LoVo (cell line): ENCODE measurements around the gene DPYSL4.
A peak's percentile ranks its signal among the peaks of the same experiment; 100 is the strongest.
"Not testable (repeated sequence)": the region's sequence is repeated elsewhere in the genome, so short reads cannot be mapped to it uniquely, and the experiment has no call there.

Experiments
- DNase-seq: peaks from one replicate; pipeline ENCODE4 v3.0.0-alpha.2; 2016; ENCODE audit warnings: low spot score

DPYSL4 gene

GRCh38 chr10:132207536-132208461, 21.1 kb downstream of the DPYSL4 start:
- DNase-seq = no peak

- DNase-seq = no peak
These were observed 21.8 kb downstream of the DPYSL4 start for GRCh38 chr10:132208462-132209050.

DNA sequence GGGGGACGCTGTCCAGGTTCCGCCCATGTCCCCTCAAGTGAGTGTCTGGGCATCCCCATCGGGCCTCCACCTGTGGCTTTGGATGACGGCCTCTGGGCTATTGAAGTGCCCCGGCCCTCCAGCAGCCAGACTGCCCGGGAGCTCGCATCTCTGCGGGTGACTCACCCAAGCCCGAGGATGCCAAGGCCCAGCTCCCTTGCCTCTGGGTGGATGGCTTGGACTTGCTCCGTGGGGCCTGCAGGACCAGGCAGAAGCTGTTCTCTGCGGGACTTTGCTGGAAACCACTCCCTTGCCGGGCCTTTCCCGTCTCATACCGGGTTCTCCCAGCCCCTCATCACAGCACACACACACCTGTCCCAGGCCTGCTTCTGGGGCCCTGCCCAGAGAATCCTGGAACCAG, 22.4 kb downstream of the DPYSL4 start:
- DNase-seq = no peak

DNA sequence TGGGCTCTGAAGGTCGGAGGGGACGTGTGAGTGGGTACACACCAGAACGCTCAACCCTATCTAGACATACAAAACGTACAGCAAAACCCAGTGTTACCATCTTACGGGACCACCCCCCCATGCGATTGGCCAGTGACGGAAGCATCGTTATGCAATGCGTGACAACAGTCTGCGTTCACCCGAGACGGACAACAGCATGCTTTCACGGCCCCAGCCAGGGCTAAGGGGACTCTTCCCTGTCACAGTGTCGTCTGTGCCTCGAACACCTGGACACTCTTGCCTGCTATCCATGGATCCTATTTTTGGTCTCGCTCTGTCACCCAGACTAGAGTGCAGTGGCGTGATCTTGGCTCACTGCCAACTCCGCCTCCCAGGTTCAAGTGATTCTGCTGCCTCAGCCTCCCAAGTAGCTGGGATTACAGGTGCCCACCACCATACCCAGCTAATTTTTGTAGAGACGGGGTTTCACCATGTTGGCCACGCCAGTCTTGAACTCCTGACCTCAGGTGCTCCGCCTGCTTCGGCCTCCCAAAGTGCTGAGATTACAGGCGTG, 23.3 kb downstream of the DPYSL4 start:
- no peak for DNase-seq

- no peak for DNase-seq
These were observed 24.0 kb downstream of the DPYSL4 start for GRCh38 chr10:132210766-132211165.

DNA sequence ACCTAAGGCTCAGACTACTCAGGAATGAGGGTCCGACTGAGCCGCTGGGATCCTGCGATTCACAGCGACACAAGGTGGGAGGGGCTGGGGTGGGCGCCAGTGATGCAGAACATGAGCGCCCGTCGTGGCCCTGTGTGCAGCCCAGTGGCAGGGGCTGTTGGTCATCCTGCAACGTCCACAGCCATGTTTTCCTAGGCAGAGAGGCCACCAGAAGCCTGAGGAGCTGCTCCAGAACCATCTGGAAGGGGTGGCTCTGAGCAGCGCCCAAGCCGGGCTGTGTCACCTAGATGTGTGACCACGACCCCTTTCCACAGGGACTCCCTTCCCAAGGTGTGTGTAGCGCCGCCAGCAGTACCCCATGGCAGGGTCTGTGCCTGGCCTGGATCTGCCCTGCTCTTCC, 24.5 kb downstream of the DPYSL4 start:
- no peak for DNase-seq

DNA sequence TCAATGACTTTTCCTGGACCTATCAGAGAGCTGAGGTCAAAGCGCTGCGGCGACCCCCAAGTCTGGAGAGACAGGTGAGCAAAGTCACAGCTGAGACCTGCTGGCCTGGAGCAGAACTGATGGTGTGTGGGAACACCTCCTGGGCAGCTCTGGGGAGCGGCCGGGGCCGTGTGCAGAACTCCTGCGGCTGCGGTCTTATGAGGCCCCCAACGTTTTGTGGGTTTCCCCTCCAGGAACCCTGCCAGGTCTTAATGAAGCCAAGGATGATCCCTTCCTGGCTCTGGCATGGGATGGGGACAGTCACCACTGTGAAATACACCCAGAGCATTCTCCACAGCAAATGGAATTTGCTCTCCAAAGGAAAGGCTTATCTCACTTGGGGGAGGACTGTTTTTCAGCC, 26.1 kb downstream of the DPYSL4 start:
- no peak for DNase-seq

DNA sequence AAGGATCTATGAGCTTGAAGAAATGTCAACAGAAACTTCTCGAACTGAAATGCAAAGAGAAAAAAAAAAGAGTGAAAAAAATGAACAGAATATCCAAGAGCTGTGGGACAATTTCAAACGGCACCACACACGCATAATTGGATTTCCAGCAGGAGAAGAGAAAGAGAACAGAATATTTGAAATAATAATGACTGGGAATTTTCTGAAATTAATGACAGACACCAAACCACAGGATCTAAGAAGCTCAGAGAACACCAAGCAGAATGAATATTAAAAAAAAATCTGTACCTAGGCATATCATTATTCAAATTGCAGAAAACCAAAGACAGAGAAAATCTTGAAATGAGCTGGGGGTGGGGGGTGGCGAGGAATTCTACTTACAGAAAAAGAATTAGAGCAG, 27.2 kb downstream of the DPYSL4 start:
- DNase-seq = no peak

DNA sequence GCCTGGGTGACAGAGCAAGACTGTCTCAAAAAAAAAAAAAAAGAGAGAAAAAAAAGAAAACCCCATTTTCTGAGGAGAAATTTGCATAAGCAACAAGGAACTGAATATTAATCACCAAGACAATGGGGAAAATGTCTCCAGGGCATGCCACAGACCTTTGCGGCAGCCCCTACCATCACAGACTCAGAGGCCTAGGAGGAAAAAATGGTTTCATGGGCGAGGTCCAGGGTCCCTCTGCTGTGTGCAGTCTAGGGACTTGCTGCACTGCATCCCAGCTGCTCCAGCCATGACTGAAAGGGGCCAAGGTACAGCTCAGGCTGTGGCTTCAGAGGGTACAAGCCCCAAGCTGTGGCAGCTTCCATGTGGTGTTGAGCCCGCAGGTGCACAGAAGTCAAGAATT, 29.7 kb downstream of the DPYSL4 start:
- DNase-seq = not testable (repeated sequence)

GRCh38 chr10:132219486-132219885, 32.7 kb downstream of the DPYSL4 start:
- no peak for DNase-seq

GRCh38 chr10:132220061-132220460, 33.3 kb downstream of the DPYSL4 start:
- DNase-seq = no peak

GRCh38 chr10:132220996-132221395, 34.2 kb downstream of the DPYSL4 start:
- not testable (repeated sequence) for DNase-seq

DNA sequence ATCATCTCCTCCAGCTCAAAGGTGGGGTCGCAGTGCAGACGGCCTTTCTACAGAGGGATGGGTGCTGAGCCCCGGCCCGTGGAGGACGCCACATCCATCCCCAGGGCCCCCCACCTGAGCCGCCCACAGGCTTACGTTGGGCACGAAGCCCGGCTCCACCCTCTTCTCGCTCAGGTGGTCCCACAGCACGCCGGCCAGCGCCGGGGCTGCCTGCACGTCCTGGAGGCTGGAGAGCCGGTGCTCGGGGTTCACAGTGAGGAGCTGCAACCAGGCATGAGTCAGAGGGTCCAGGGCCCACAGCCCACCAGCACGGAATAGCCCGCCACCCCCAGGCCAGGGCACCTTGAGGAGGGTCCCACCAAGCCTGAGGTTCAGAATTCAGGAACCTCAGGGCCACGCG, 36.0 kb downstream of the DPYSL4 start:
- no peak for DNase-seq

GRCh38 chr10:132223156-132223590, 36.4 kb downstream of the DPYSL4 start:
- DNase-seq = peak; percentile 42

DNA sequence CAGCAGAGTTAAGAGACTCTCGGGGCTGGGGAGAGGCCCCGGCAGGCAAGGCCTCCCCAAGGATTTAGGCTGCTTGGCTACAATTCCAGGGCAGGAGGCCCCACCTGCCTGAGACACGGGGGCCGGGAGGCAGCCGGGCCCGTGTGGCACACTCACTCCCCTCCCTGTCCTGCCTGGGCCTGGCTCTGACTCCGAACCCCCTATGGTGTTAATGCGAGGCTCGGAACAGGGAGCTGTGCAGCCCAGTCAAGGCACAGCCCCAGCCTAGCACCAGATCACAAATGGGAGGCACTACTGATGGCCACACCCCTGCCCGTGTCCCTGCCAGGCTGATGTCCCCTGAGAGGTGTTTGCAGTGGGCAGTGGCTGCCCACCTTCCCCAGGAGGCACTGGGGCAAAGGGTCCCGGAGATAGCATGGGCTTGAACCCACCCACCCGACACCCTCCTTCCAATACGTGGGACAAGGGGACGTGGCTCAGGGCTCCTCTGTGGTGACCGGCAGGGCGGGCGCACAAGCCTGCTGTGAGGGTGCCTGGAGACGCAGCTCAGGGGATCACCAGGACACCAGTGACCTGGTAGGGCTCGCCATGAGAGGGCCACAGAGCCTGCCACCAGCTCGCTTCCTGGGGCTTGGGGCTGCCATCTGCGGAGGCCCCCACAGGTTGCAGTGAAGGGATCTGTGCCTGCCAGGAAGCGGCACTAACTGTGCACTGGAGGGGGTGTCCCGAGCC, 37.0 kb downstream of the DPYSL4 start:
- DNase-seq = no peak

DNA sequence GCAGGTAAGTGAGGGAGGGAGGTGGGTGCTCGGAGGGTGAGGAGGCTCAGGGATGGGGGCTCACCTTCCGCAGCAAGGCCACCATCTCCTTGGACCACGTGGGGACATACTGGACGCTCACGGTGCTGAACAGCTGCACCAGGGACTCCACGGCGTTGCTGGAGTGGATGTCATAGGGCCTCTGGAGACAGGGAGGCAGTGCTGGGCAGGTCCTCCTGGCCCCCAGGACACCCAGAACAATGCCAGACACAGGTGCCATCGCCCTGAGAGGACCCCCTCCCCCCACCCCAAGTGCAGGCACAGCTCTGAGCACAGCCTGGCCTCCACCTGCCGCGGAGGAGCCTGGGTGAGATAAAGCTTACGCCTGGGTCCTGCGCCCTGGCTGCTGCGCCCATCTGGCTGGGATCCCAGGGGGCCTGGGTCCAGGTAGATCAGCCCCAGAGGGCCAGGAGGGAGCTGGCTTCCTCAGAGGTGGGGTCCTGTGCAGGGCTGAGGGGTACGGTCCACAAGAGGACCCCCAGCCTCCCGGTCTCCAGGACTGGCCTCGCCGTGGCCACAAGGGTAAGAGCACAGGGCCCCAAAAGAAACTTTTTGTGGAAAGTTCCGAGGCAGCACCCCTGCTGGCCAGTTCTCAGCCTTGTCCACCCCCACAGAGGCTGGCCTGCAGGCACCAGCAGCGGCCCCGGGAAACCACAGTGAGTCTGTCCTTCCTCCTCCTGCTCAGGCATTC, 37.8 kb downstream of the DPYSL4 start:
- no peak for DNase-seq

DNA sequence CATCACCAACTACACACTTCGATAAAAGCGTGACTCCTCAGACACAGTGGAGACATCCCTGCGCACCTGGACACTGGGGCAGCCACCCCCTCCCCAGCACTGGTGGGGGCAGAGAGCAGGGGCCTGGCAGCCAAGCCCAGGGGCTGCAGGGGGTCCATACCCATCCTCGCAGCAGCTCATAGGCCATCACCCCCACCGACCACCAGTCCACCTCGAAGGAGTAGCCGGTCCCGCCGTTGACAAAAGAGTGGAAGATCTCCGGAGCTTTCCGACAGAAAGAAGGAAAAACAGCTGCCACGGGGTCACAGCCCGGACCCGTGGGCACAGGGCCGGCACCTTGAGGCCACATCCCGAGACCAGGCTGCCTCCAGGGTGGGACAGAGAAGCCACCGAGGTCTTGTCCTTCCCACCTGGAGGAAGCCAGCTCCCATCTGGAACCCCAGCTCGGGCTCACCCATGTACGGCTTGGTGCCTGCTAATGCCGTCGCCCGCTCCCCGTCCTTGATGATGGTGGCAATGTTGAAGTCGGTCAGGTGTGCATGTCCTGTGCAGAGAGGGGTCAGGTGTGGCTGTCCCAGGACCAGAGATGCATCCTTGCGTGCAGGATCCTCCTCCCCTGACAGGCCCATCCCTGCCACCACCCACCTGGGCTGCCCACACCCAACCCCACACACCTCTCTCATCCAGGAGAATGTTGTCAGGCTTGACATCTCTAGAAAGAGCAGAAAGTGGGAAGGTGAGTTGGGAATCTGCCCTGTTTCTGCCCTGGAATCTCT, 38.5 kb downstream of the DPYSL4 start:
- no peak for DNase-seq

DNA sequence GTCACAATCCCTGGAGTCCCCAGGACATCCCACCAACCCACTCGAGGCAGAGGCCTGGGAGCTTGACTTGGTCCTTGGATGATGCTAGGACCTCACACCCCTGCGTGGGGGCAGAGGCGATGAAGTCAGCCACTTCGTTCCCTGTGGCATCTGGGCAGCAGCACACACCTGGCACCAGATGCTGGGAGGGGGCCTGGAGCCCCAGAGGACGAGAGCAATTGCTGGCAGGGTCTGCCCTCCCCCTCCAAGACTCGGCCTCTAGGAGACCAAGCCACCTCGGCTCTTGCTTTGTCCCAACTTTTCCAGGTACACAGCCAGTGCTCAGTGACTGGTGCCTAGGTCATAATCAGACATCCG, 39.1 kb downstream of the DPYSL4 start:
- DNase-seq = no peak

- DNase-seq = no peak
These were observed 40.0 kb downstream of the DPYSL4 start for GRCh38 chr10:132226586-132227405.

DNA sequence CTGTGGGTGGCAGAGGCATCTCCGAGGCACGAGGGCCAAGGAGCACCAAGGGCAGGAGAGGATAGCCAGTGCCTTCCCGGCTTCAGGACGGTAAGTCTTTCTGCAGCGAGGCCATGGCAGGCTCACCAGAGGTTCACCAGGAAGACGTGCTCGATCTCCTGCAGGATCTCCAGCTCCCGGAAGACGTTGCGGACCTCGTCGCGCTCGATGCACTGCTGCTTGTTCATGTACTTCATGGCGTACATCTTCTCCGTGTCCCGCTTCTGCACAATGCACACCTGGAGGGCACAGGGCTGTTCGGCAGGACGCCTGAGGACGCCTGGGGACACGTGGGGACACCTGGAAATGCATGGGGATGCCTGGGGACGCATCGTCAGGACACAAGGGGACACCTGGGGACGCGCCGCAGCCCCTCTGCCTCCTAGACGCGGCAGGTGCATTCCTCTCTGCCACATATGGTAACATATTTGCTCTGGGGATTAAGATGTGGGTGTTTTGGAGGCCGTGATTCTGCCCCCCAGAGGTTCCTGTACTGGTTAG, 41.2 kb downstream of the DPYSL4 start:
- DNase-seq = no peak
